GM21367 (cell line): ENCODE measurements around the gene TPCN2.
"Not testable (repeated sequence)": the region's sequence is repeated elsewhere in the genome, so short reads cannot be mapped to it uniquely, and the experiment has no call there.

ENCODE experiments used
- ATAC-seq: cut with Tn5 transposase; IDR thresholded peaks from one replicate; pipeline ENCODE4 v1.9.1; 2021; ENCODE audit not compliant: unreplicated experiment

Gene TPCN2

GRCh38 chr11:69144316-69145049 lies 95.8 kb downstream of the TPCN2 start:
- ATAC-seq, result no peak

GRCh38 chr11:69145050-69145380 lies 96.3 kb downstream of the TPCN2 start:
- no peak for ATAC-seq

GRCh38 chr11:69148377-69148762 lies 99.6 kb downstream of the TPCN2 start:
- ATAC-seq, result no peak

- no peak for ATAC-seq
Measured at GRCh38 chr11:69148806-69149205, 100.1 kb downstream of the TPCN2 start.

- not testable (repeated sequence) for ATAC-seq
Measured at GRCh38 chr11:69149338-69150045, 100.8 kb downstream of the TPCN2 start.

GRCh38 chr11:69150175-69150574 lies 101.4 kb downstream of the TPCN2 start:
- ATAC-seq, result no peak

GRCh38 chr11:69151836-69152235 lies 103.1 kb downstream of the TPCN2 start:
- ATAC-seq, result no peak

- ATAC-seq, result no peak
Measured at GRCh38 chr11:69152733-69153421, 104.1 kb downstream of the TPCN2 start.

GRCh38 chr11:69153661-69154060 lies 104.9 kb downstream of the TPCN2 start:
- no peak for ATAC-seq

GRCh38 chr11:69154211-69154913 lies 105.6 kb downstream of the TPCN2 start:
- ATAC-seq, result no peak

- no peak for ATAC-seq
Measured at GRCh38 chr11:69154938-69155301, 106.2 kb downstream of the TPCN2 start.

- ATAC-seq, result no peak
Measured at GRCh38 chr11:69155302-69156234, 106.8 kb downstream of the TPCN2 start, which contains the start of gene SMIM38. SMIM38 (plus strand) TSS chr11:69155935; CDS start chr11:69157847, 1,912 bp downstream.

- no peak for ATAC-seq
Measured at GRCh38 chr11:69156235-69156639, 107.5 kb downstream of the TPCN2 start.

- no peak for ATAC-seq
Measured at GRCh38 chr11:69156673-69157155, 108.0 kb downstream of the TPCN2 start.

GRCh38 chr11:69157156-69157821 lies 108.6 kb downstream of the TPCN2 start:
- no peak for ATAC-seq

GRCh38 chr11:69157822-69158231 lies 109.1 kb downstream of the TPCN2 start:
- ATAC-seq, result no peak

- no peak for ATAC-seq
Measured at GRCh38 chr11:69158301-69159149, 109.8 kb downstream of the TPCN2 start.

GRCh38 chr11:69159150-69159852 lies 110.6 kb downstream of the TPCN2 start:
- no peak for ATAC-seq
